ENCODE measurements around the gene CRY1.
A peak's percentile ranks its signal among the peaks of the same experiment; 100 is the strongest.

Gene CRY1

DNA sequence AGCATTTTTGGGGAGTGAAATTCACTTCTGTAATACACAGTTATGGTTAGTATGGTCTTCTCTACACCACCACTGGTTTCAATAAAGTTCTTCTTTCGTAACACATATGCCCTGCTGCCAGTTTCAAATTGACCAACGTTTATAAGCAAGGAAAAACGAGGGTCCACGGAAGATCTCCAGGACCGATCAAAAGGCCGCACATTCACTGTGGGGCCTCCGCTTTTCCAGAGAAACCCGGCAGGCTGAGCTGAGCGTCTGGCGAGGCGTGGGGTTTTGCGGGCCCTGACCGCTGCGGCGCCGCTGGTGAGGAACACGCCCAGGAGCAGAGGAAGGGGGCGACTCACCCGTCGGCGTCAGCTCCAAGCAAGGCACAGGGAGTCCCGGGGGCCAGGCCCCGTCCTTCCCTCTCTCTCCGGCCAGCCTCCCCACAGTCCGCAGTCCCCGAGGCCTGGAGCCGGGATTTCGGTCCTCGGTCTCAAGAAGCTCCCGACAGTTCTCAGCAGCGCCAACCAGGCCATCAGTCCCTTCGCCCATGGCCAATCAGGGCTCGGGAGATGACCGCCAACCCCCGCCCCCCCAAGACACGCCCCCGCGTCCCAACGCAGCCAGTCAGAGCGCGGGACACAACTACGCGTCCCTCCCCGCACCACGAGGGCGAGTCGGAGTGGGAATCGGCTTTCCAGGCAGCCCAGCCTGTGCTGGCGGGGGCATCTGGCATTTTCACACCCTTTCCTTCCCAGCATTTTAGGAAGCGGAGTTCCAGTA is 106.5 kb downstream of the CRY1 start, which contains the start of gene MTERF2:
Gene MTERF2 (minus strand): TSS at position 522 of the 765 bp plus-strand sequence. CDS start 8,432 bp downstream, outside the sequence.
- peak within 1 kb of the TSS; percentile 70 for H3K4me3 ChIP-seq (ENCODE audit: low read depth, low read length)
- TF ChIP-seq, protein P1, sequence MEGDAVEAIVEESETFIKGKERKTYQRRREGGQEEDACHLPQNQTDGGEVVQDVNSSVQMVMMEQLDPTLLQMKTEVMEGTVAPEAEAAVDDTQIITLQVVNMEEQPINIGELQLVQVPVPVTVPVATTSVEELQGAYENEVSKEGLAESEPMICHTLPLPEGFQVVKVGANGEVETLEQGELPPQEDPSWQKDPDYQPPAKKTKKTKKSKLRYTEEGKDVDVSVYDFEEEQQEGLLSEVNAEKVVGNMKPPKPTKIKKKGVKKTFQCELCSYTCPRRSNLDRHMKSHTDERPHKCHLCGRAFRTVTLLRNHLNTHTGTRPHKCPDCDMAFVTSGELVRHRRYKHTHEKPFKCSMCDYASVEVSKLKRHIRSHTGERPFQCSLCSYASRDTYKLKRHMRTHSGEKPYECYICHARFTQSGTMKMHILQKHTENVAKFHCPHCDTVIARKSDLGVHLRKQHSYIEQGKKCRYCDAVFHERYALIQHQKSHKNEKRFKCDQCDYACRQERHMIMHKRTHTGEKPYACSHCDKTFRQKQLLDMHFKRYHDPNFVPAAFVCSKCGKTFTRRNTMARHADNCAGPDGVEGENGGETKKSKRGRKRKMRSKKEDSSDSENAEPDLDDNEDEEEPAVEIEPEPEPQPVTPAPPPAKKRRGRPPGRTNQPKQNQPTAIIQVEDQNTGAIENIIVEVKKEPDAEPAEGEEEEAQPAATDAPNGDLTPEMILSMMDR (IDR thresholded peaks at IDR 0.05; ENCODE audit: borderline replicate concordance, insufficient read depth, low read depth, low read length), result no peak

GRCh38 chr12:106986135-106986534 is 107.2 kb downstream of the CRY1 start:
- TF ChIP-seq, protein P1 (IDR thresholded peaks at IDR 0.05; ENCODE audit: borderline replicate concordance, insufficient read depth, low read depth, low read length), result no peak
- peak overlapping the region; percentile 70 for H3K4me3 ChIP-seq (ENCODE audit: low read depth, low read length)

DNA sequence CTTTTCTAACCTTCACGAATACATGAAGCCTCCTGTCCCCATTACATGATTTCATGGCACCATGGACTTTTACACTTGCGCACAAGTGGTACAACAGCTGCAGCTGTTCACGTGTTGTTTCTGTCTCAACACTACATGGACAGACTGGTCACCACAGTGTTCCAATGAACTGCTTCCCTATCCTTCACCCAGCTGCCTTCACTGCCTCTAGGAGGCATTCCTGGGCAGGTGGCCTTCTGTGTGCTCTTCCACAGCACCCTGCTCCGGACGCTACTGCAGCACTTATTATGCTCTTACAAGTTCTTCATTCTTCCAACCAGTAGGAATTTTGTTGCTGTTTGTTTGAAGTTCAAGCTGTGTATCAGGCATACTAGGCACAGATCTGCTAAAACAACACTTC is 107.9 kb downstream of the CRY1 start:
- TF ChIP-seq, protein P1 (IDR thresholded peaks at IDR 0.05; ENCODE audit: borderline replicate concordance, insufficient read depth, low read depth, low read length), result no peak
- H3K4me3 ChIP-seq (ENCODE audit: low read depth, low read length), result no peak overlapping the region

DNA sequence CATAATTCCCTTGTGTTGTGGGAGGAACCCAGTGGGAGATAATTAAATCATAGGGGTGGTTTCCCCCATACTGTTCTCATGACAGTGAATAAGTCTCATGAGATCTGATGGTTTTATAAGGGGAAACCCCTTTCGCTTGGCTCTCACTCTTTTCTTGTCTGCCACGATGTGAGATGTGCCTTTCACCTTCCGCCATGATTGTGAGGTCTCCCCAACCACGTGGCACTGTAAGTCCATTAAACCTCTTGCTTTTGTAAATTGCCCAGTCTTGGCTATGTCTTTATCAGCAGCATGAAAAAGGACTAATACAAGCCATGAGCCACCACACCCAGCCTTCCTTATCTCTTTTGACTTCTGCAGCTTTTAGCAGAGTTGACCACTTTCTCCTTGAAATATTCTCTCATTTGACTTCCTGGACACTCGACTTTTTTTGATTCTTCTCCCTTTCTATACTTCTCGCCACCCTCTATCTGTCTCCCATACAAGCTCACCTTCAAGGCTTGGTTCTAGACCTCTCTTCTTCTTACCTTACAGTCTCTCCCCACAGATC is 108.7 kb downstream of the CRY1 start:
- TF ChIP-seq, protein P1 (IDR thresholded peaks at IDR 0.05; ENCODE audit: borderline replicate concordance, insufficient read depth, low read depth, low read length), result no peak
- H3K4me3 ChIP-seq (ENCODE audit: low read depth, low read length), result no peak overlapping the region

DNA sequence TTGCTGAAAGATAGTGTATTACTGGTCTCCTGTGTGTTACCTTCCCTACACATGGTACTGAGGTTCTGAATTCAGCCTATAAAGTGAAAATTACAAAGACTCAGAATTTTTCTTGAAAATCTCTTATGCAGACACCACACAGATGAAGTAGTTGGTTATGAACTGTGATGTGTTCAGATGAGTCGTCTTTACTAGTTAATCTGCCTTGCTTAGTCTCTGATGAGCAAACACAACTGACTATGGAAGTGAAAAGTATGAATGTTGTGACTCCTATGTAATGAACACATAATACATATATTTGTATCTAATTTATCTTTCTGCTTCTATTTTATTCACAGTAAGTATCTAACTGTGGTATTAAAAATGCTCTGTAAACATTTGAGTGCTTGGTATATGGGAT is 111.1 kb downstream of the CRY1 start:
- H3K4me3 ChIP-seq (ENCODE audit: low read depth, low read length), result no peak overlapping the region
- TF ChIP-seq, protein P1 (IDR thresholded peaks at IDR 0.05; ENCODE audit: borderline replicate concordance, insufficient read depth, low read depth, low read length), result no peak

- TF ChIP-seq, protein P1 (IDR thresholded peaks at IDR 0.05; ENCODE audit: borderline replicate concordance, insufficient read depth, low read depth, low read length), result no peak
- H3K4me3 ChIP-seq (ENCODE audit: low read depth, low read length), result no peak overlapping the region
Measured at GRCh38 chr12:106981788-106982187, 111.6 kb downstream of the CRY1 start.

- TF ChIP-seq, protein P1 (IDR thresholded peaks at IDR 0.05; ENCODE audit: borderline replicate concordance, insufficient read depth, low read depth, low read length), result no peak
- no peak overlapping the region for H3K4me3 ChIP-seq (ENCODE audit: low read depth, low read length)
Measured at GRCh38 chr12:106980944-106981343, 112.4 kb downstream of the CRY1 start.
